ENCODE data around the gene CDC42SE2.

GRCh38 chr5:131373265-131373664 lies 109.4 kb downstream of the CDC42SE2 start:
- TF ChIP-seq CTCF (conservative IDR thresholded peaks at IDR 0.05; ENCODE audit: low read length) (no peak), EZH2phosphoT487 (IDR thresholded peaks at IDR 0.05; ENCODE audit: borderline replicate concordance) (no peak)

Measured in Loucy (cell line).